CD1c-positive myeloid dendritic cell (primary cell): ENCODE results near the gene GM2A.
A peak's percentile ranks its signal among the peaks of the same experiment; 100 is the strongest.
"Not testable (repeated sequence)": the region's sequence is repeated elsewhere in the genome, so short reads cannot be mapped to it uniquely, and the experiment has no call there.

Experiments used
- DNase-seq: peaks from one replicate; pipeline ENCODE4 v3.0.0-alpha.2; 2016; ENCODE audit errors: extremely low spot score

GM2A gene

DNA sequence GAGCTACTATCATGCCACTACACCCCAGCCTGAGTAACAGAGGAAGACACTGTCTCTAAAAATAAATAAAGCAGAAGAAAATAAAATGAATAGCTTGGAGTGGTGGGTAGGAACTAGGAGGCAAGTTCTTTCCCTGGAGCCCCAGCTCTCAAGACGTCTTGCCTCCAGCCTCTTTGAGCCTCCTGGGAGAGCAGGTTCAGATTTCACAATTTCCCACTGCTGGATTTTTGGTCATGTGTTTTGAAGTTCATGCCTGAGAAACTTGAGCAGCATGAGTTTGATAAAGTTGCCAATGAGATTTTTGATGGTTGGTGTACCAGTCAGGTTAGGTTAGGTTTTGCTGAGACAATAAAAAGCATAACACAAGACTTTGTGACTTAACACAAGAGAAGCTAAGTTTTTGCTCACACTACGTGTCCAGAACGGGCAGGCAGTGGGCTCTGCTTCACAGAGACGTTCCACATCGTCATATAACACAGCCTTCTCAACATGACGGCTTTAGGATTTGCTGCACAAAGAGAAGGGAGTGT, 25.0 kb upstream of the GM2A start:
- DNase-seq = no peak

DNA sequence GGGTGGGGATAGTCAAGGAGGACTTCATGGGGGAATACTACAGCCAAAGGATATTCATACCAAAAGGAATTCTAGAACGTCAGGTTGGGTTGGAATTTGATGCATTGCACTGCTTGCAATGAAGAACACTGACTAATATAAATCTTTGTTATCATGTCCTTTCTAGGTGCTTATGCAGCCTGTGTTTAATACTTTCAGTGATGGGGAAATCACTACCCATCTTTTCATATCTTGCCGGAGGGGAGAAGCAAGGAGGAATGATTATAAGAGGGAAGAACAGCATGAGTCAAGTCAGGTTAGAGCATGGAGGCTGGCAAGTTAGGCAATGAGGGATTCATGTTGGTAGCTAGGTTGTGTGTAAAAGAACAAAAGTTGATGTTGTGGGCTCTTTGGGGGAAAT, 24.0 kb upstream of the GM2A start:
- no peak for DNase-seq

DNA sequence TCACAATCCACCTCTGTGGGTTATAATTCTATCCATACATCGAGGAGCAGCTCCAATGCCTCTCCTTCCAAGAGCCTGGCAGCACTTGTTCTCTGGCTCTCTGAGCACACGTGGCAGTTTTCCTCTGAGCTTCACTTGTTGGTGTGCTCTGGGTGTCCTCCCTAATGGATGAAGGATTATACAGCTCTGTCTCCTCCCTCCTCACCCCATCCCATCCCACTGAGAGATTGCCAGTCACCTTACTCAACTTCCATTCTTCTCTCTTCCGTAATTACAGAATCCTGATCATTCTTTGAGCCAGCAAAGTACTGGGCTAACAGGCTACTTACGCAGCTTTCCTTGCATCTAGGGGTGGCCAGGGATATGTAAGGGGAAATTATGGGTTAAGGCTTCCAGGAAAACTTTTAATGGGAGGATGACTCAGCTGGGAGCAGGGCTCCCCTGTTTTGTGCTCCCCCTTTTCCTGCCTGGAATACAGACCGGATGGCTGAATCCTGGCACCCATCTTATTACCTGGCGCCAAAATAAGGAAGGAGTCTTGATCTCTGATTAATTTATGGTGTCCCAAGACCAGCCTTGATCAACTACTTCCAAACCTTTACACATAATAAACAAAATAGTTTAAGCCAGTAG, 22.8 kb upstream of the GM2A start:
- DNase-seq = no peak

DNA sequence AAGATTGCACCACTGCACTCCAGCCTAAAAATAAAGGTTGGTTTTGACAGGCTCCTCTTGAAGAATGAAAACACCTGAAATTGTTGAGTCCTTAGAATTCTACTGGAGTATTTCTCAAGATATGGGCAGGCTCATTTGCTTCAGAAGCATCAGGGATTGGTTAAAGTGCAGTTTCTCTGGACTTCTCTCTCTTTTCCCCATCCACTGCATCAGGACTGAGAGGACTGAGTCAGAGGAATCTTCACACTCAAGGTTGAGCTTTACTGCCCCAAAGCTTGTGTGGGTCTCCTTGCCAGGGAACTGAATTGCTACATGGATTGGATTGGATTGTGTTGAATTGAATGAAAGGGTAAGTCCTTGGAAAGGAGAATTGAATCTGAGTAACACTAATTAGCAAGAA, 21.6 kb upstream of the GM2A start:
- DNase-seq = no peak

DNA sequence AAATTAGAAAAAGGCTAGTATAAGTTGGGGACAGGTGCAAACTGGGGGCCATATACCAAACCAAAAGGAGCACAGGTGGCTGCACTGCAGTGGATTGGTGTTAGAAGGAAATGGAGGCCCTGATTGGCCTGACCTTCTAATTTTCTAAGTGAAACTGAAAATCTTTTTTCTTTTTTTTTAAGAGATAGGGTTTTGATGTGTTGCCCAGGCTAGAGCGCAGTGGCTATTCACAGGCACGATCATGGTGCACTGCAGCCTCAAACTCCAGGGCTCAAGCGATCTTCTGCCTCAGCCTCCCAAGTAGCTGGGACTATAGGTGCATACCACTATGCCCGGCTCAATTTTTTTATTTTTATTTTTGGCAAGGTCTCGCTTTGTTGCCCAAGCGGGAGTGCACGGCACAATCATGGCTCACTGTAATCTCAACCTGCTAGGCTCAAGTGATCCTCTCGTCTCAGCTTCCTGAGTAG, 19.3 kb upstream of the GM2A start:
- no peak for DNase-seq

DNA sequence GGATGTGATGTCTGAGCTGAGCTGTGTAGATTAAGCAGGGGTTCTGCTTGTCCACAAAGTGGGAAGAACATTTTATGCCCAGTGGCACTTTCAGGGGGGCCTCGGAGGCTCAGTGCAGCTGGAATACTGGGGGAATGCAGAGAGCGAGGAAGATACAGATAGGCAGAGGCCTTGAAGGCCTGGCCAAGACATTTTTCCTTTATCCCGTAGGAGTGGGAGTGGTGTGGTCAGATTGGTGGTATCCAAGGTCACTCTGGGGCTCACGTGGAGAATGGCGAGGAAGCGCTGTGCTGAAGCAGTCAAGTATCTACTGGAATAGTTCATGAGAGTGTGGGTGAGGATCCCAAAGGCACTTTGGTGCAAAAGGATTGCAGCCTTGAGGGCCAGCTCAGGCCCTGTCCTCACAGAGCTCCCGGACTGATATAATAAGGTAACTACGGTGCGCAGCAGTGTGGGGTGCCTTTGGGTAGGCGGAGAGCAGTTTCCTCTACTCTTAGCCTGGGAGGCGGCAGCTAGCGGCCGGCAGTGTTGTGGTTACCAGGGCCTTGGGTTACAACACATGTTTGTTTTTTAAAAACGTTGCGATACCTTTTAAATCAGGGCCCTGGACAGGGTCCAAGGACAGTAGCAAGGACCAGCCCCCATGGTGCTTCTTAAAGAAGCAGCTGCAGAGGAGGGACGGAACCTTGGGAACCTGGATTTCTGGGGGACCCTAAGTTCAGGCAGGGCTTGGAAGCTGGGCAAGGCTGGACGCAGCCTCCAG, 18.3 kb upstream of the GM2A start:
- DNase-seq = peak; percentile 83

DNA sequence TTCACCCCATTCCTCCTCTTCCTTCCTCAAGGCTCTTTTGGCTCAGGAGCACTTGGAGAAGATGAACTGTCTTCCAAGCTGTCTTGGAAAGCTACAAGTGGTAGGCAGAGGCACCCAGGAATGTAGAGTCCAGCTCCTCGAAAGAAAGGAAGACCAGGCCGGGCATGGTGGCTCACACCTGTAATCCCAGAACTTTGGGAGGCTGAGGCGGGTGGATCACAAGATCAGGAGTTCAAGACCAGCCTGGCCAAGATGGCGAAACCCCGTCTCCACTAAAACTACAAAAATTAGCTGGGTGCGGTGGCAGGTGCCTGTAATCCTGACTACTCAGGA, 17.8 kb upstream of the GM2A start:
- not testable (repeated sequence) for DNase-seq

DNA sequence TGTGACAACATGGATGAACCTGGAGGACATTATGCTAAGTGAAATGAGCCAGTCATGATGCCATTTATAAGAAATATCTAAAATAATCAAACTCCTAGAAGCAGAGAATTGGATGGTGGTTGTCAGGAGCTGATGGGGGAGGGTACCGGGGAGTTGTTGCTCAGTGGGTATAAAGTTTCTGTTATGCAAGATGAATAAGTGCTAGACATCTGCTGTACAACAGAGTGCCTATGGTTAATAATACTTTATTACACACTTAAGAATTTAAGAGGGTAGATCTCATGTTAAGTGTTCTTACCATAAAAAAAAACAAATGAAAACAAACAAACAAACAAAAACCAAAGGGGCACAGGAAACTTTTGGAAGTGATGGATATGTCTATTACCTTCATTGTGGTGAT, 16.1 kb upstream of the GM2A start:
- DNase-seq = no peak

DNA sequence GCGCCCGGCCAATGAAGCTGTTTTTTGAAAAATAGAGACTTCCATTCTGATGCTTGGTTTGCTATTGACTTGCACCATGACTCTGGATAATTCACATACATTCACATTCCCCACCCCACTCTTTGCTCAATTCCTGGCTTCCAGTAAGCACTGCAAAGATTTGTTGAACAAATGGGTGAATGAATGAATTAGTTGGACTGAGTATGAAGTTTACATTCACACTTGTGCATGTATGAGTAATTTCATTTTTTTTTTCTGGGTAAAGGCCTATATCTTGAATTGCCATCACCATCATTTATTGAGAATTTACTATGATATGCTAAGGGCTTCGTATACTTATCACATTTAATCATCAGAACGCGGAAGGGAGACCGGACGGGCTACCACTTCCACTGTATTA, 15.3 kb upstream of the GM2A start:
- no peak for DNase-seq

DNA sequence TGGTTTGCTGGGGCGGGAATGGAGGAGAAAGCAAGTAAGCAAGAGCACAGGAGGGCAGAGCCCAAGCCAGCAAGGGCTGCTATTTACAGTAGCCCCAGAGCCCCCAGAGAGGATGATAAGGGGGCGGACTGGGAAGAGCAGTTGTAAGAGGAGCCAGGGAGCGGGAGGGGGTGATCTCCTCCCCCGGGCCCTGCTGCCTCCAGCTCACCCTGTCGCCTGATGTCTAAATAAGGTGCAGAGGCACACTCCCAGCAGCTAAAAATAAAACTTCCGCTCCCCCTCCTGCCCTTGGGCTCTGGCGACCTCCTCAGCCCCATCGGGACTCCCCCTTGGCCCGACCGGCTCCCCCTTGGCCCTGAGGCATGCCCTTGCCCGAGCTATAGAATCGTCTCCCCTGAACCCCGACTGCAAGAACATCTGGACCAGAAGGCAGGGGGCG, 14.7 kb upstream of the GM2A start:
- DNase-seq = no peak

DNA sequence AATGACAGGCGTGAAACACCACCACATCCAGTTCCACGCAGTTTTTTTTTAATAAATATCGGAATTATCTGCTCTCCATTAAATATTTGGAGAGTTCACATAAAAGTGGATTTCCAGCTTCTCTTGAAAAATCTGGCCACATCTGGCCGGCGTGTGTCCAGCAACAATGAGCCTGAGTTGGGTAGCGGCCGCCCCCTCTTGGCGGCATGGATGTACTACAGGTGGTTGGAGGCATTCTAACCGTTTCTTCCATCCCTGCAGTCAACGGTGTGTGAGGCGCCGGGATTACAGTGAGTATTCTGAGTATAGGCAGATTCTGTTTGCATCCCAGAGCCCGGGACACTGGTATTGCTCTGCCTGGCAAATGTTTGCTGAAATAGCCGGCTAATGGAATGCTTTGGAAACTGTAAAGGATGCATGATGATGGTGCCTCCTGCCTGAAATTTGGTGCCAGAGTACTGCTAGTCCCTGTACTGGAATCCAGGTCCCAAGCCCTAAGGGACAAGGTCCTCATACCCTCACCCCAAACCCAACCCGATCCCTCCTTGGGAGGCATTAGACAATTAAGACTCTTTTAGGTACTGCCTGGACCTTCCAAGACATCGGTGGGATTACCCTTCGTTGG, 13.6 kb upstream of the GM2A start:
- peak; percentile 78 for DNase-seq

DNA sequence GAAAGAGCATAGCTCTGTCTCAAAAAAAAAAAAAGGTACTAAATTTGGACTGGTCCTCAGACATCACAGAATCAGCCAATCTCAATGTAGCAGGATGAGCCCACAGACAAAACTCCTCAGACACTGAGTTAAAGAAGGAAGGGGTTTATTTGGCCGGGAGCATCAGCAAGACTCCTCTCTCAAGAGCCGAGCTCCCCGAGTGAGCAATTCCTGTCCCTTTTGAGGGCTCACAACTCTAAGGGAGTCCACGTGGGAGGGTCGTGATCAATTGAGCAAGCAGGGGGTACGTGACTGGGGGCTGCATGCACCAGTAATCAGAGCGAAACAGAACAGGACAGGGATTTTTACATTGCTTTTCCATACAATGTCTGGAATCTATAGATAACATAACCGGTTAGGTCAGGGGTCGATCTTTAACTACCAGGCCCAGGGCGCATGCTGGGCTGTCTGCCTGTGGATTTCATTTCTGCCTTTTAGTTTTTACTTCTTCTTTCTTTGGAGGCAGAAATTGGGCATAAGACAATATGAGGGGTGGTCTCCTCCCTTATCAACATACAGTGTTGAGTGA, 12.6 kb upstream of the GM2A start:
- not testable (repeated sequence) for DNase-seq

DNA sequence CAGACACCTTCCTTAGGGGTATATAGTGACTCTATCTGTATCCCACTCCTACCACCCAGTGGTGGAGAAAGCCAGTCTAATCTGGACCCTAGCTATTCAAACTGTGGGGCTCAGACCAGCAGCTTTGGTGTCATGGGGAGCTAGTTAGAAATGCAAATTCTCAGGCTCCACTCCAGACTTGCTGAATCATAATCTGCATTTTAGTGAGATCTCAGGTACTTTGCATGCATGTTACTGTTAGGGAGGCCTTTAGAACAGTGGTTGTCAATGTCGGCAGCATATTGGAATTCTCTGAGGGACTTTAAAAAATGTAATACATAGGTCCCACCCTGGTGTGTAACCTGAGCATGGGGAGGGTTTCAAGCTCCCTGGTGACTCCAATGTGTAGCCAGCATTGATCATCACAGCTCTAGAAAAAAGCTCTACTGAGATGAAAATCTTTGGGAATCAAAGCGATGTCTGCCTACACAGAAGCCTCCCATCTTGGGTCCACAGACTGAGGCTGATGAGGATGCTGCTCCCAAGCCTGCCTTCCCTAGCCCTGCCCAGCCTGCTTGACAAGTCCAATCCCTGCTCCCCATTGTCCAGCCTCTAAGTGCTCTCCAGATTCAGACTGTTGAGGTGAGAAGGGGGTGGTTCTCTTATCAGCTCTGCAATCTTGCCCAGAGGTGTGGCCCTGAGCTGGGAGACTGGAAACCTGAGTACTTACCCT, 11.9 kb upstream of the GM2A start:
- no peak for DNase-seq

DNA sequence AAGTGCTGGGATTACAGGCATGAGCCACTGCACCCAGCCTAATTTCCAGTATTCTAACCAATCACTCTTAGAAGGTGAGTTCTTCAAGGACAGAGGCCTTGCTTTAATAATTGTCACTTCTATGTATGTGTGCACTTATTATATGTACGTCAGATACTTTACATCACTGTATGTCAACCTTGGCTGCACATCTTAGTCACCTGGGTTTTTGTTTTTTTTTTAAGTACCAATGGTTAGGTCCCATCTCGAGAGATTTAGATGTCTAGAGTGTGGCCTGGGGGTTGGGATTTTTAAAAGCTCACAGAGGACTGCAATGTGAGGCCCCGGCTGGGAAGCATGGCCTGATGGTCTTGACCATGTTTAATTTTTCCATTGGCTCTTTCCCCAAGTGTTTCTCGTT, 9.9 kb upstream of the GM2A start:
- DNase-seq = no peak

DNA sequence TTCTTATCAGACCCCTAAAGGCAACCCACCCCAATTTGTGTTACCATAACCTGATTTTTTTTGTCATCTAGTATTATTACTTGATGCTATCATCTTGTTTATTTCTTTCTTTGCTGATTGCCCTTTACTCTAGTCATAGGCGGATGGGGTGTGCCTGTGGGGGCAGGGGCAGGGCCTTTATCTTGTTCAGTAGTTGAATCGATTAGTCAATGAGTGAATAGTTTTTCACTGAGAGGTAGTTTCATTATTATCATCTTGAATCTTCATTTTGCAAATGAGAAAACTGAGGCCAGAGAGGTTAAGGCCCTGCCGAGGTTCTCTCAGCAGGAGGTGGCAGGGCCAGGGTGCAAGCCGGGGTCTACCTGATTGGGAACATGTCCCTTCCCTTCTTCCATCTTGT, 9.4 kb upstream of the GM2A start:
- no peak for DNase-seq

DNA sequence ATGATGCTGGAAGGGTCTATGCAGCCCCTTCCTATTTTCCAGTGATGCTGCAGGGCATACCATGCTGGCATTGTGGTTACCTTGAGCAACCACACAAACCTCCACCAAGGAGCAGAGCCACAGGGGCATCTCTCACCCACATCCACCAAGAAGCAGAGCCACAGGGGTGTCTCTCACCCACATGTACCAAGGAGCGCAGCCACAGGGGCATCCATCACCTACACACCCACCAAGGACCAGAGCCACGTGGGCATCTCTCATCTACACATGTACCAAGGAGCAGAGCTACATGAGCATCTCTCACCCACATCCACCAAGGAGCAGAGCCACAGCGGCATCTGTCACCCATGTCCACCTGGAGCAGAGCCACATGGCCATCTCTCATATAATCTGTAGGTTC, 8.8 kb upstream of the GM2A start:
- no peak for DNase-seq

DNA sequence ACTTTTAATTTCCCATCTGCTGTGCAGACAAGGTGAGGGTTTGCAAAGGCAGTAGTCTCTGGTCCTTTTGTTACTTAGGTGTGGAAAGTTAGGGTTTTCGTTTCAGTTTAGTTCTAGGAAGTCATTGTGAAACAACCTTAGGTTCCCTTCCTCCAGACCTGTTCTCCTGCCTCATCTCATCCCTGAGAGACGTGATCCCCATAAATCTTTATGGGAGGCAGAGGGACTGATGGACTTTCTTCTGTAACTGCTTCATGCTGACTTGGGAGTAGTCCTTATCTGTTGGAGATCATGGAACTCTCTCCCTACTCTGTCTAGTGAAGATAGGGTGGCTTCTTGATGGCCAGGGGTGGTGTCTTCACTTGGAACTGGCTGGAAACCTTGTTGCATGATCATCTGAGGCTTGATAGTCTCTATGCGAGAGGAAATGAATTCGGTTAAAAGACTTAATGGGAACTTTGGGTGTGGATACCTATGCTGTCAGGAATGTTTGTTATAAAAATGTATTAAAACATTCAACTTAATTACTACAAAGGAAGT, 7.2 kb upstream of the GM2A start:
- DNase-seq = no peak

DNA sequence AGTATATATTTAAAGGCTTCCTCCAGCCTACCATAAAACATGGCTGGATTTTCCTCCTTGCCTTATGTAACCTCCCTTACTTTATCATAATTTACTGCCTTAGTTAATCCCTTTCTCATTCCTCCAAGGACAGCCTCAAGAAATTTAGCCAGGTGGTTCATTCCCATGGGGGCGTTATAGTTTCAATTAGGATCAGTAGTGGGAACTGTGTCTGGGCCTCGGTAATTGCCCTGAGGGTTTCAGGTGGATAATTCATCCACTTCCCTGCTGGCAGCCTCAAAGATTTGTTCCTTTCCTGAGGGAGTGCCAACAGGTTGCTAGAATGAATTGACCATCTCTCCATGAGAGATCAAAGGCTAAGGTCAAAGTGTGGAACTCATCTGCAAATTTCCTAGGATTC, 4.3 kb upstream of the GM2A start:
- no peak for DNase-seq

DNA sequence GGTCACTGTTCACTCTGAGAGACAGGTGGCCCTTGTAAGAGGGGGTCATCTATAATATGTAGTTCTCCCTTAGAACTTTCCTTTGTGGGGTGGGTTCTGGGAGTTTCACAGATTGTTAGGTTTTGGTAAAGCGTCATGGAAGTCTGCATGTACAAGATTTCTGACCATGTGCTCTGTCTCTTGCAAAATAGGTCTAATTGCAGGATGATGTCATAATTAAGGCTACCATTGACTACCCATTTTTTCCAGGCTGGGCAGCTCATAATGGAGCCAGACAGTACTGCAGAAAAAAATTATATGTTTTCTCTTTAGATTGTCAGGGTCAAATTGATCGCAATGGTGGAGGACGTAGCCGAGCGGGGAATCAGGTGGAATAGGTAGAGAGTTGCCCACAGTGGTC, 3.7 kb upstream of the GM2A start:
- no peak for DNase-seq

DNA sequence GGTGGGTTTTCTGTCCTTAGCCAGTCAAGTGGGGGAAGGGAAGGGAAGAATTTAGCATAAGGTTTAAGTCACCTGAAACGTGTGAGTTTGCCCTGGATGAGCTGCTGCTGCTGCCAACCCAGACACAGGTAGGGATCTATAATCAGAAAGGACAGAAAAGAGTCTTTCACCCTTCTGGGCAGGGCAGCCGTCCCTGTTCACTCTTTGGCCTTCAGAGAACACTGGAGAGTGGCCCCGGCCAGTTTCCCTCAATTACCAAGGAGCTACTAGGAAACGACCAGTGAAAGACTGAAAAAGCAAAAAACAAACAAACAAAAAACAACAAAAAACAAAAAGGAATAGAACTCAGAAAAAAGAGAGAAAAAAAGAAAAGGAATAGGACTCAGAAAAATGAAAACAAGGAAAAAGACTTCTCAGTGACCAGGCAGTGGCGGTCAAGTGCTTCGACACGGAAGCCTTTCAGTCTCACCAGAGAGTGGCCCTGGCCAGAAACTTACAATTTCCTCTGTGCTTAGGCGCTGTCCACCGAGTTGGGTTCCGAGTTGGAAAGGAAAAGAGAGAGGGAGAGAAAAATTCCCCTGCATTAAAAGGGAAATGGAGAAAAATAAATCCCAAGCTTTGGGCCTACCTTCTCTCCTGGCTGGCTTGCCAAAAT, 2.5 kb upstream of the GM2A start:
- DNase-seq = no peak

DNA sequence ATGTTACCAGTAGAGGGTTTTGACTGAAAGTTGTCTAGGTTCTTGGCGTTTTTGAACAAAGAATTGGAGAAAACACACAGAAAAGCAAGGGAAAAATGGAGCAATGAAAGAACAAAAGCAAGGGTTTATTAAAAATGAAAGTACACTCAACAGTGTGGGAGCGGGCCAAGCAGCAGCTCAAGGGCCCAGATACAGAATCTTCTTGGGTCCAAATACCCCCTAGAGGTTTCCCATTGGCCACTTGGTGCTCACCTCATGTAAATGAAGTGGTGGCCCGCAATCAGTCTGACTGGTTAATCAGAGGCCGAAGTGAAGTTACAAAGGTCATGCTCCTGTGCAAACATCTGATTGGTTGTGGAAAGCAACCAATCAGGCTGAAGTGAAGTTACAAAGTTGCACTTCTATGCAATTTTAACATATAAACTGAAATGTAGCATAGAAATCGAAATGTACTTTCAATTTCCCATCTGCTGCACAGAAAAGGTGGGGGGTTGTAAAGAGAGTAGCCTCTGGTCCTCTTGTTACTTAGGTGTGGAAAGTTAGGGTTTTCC, 1.9 kb upstream of the GM2A start:
- no peak for DNase-seq
